AG04449 (cell line): ENCODE results near the gene NID2.
A peak's percentile ranks its signal among the peaks of the same experiment; 100 is the strongest.

Experiments used
- CTCF ChIA-PET: fragments of 350-600 bp; formaldehyde crosslinking; extraction: SDS; loops from one replicate; lab custom pipeline; 2021; ENCODE audit warnings: antibody characterized with exemption; lab: Yijun Ruan, JAX
- POLR2A ChIA-PET: fragments of 400-600, 350-600 bp; formaldehyde crosslinking; extraction: SDS; loops from one replicate; lab custom pipeline; 2020; ENCODE audit warnings: antibody characterized with exemption, inconsistent platforms; lab: Yijun Ruan, JAX
- DNase-seq: peaks from one replicate; pipeline ENCODE4 v3.0.0-alpha.2; 2010; ENCODE audit warnings: low read depth, low spot score
- H3K4me3 ChIP-seq: 2 replicates; pipeline ENCODE4 v1.5.1; 2011; ENCODE audit warnings: low read depth, mild to moderate bottlenecking, control low read depth, low read length
- TF ChIP-seq, protein P1 (sequence below): IDR thresholded peaks from one replicate; pipeline ENCODE4 v1.5.1; 2011; ENCODE audit warnings: mild to moderate bottlenecking, moderate library complexity, low read length, control low read depth, inconsistent platforms; ENCODE audit not compliant: insufficient read depth; ENCODE audit errors: missing control alignments

Gene NID2

DNA sequence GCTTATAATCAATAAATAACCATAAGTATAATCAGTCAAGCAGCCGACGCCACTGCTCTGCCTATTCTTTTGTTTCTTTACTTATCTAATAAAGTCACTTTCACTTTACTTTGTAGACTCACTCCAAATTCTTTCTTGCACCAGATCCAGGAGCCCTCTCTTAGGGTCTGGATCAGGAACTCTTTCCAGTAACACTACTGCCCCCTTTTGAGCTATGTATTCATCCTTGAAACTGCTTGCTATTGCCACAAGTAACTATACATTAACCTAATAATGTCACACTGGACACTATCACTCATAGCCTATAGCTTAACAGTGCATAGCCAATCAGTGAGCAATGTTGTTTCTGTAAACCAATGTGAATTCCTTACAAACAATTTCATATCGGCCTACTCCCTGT, 2.8 kb upstream of the NID2 start:
- TF ChIP-seq, protein P1, sequence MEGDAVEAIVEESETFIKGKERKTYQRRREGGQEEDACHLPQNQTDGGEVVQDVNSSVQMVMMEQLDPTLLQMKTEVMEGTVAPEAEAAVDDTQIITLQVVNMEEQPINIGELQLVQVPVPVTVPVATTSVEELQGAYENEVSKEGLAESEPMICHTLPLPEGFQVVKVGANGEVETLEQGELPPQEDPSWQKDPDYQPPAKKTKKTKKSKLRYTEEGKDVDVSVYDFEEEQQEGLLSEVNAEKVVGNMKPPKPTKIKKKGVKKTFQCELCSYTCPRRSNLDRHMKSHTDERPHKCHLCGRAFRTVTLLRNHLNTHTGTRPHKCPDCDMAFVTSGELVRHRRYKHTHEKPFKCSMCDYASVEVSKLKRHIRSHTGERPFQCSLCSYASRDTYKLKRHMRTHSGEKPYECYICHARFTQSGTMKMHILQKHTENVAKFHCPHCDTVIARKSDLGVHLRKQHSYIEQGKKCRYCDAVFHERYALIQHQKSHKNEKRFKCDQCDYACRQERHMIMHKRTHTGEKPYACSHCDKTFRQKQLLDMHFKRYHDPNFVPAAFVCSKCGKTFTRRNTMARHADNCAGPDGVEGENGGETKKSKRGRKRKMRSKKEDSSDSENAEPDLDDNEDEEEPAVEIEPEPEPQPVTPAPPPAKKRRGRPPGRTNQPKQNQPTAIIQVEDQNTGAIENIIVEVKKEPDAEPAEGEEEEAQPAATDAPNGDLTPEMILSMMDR = no peak
- no peak for DNase-seq
- H3K4me3 ChIP-seq = no peak overlapping the region
- CTCF ChIA-PET = interaction anchor here (0.5 to 5.3 kb wide), 14 partner anchors 9 to 714 kb away, joined by 3 to 35 read pairs (median 4); no protein-coding TSS in a partner anchor
- POLR2A ChIA-PET = interaction anchor here (0.5 kb wide), 1 partner anchor 12 kb away, joined by 3 read pairs; no protein-coding TSS in a partner anchor

DNA sequence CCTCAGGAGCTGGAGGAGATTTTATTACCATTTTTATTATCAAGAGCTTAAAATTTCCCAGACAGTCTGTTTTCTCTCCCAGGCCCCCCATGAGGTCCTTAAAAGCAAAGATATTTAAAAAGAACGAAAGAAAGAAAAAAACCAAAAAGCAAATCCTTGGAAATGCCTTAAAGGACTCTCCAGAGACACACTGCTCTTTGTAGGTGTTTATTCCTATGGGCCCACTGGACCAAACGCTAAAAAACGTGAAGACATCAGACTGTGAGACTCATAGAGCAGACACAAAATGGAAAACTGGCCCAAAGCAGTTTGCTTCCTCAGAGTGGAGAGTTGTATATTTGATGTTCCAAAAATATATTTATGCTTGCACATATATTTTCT, 1.2 kb upstream of the NID2 start:
- TF ChIP-seq, protein P1 = no peak
- ChIA-PET CTCF (interaction anchor here (1.5 to 5.3 kb wide), 4 partner anchors 11 to 75 kb away, joined by 6 to 35 read pairs (median 24); no protein-coding TSS in a partner anchor), POLR2A (interaction anchor here (0.7 to 2.5 kb wide), 4 partner anchors 11 to 71 kb away, joined by 3 to 15 read pairs (median 12); no protein-coding TSS in a partner anchor)
- DNase-seq = no peak
- H3K4me3 ChIP-seq = peak overlapping the region; percentile 88

DNA sequence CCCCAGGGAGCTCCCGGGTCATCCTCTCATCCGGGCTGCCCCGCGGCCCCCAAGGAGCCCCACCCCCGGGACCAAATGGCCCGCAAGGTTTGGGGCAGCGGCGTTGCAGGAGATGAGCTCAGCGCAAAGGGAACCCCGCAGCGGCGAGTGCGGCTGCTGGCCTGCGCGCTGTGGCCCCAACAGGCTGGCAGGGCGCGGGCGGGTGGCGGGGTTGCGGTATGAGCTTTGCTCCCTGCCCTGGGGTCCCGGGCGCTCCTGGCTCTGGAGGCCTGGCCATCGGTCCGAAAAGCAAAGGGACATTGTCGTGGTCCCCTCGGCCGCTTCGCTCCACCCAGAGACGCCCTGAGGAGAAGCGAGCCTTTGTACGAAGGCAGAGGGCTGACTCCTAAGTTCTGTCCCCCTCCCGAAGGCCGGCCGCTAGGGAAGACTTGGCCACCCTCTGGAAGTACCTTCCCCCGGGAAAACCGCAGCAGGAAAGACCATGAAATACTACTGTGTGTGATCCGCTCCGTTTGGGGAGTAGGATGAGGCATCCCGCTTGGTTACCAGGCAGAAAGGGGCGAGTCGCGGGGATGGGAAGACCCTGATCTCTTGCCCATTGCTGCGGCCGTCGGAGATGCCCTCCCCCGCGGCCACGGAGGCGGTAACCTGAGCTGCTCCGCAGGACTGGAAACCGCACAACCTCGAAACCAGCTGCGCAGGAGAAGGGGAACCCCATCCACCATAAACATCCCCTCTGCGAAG, 620 bp upstream of the NID2 start:
- TF ChIP-seq, protein P1 = no peak
- POLR2A ChIA-PET = interaction anchor here (0.6 to 2.5 kb wide), 15 partner anchors 9 to 209 kb away, joined by 3 to 15 read pairs (median 4); partner anchors contain the start of gene GNG2
- CTCF ChIA-PET = interaction anchor here (0.7 to 5.3 kb wide), 8 partner anchors 11 to 74 kb away, joined by 3 to 35 read pairs (median 3); no protein-coding TSS in a partner anchor
- H3K4me3 ChIP-seq = peak overlapping the region; percentile 88
- no peak for DNase-seq

DNA sequence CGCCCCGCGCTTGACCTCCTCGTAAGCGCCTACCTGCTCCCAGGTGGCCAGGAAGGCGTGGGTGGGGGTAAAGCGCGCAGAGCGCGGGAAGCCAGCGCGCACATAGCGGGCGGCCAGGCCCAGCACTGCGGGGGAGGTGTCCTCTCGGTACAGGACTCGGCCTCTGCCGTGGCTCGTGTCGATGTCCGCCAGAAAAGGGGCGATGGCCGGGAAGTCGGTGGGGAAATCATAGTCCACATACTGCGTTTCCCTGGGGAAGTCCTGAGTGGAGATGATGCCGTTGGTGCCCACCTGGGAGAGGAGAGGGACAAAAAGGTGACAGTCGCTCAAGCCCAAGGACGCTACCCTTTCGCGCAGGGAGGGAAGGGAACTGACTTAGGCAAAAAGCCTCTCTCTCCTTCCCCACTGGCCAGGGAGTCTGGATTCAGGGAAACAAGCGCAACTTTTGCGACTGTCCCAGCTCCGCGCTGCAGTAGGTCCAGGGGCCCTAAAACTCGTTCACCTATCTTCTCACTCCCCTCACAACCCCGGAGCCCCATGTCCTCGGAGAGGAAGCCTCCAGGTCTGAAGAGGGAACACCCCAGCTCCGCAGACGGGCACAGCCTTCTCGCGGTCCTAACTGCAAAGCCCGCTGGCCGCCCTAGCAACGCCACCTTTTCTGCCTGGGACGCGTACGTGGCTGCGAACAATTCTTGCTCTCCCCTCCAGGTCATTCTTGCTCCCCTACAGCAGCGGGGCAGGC, 815 bp downstream of the NID2 start:
- H3K4me3 ChIP-seq = peak overlapping the region; percentile 88
- no peak for DNase-seq
- ChIA-PET CTCF (interaction anchor here (1.4 to 5.3 kb wide), 4 partner anchors 13 to 73 kb away, joined by 3 to 35 read pairs (median 16); no protein-coding TSS in a partner anchor), POLR2A (interaction anchor here (0.9 to 2.5 kb wide), 7 partner anchors 9 to 70 kb away, joined by 3 to 14 read pairs (median 4); no protein-coding TSS in a partner anchor)
- TF ChIP-seq, protein P1 = no peak

DNA sequence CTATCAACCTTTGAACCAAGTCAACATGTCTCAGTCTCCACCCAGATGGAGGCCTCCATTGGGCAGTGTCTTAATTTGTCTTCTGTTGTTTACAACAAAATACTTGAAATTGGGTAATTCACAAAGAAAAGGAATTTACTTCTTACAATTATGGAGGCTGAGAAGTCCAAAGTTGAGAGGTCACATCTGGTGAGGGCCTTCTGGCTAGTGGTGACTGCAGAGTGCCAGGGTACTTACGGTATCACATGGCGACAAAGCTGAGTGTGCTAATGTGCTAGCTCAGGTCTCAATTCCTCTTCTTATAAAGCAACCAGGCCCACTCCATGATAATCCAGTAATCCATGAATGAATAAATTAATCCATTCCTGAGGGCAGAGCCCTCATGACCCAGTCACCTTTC, 4.7 kb downstream of the NID2 start:
- no peak overlapping the region for H3K4me3 ChIP-seq
- DNase-seq = no peak
- ChIA-PET CTCF (interaction anchor here (1.5 kb wide), 1 partner anchor 13 kb away, joined by 3 read pairs; no protein-coding TSS in a partner anchor), POLR2A (no interaction called here)
- TF ChIP-seq, protein P1 = no peak
